HG03095 (cell line): ENCODE results near the gene CECR2.

ENCODE experiments used
- ATAC-seq: cut with Tn5 transposase; IDR thresholded peaks from one replicate; pipeline ENCODE4 v1.9.1; 2021; ENCODE audit warnings: moderate library complexity; ENCODE audit not compliant: unreplicated experiment

Gene CECR2

DNA sequence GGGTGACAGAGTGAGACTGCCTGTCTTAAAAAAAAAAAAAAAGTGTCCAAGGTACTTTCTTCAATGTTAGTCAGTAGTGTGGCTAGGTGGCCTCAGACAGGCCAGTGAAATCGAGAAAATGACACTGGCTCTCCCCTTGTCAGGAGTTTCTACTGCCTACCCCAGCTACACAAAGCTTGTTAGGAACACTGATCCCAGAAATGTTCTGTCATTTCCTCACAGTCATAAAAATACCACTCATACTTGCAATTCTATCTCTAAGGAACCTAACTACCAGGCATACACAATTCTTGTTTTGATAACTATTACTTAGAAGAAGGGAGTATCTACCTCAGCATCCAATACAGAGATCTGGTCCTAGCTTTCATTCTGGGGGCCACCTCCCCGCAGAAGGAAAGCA, 228.0 kb downstream of the CECR2 start:
- no peak for ATAC-seq

GRCh38 chr22:17598318-17598717, 229.1 kb downstream of the CECR2 start:
- no peak for ATAC-seq

DNA sequence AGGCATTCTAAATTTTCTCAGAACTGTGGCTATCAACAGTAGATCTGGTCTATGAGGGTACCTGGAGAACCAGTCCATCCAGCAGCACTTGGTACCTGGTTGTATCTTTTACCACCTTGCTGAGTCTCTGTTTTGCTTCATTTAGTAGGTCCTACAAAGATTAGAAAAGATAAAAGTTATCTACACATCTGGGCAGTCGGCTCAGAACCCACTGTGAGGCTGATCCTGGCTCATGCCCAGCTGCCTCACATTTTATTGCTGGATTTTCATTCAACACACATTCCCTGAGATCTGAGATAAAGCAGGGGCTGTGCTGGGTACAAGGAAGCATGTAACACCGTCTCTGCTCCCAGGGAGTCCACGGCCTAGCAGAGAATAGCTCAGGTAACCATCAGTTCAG, 231.8 kb downstream of the CECR2 start:
- no peak for ATAC-seq

DNA sequence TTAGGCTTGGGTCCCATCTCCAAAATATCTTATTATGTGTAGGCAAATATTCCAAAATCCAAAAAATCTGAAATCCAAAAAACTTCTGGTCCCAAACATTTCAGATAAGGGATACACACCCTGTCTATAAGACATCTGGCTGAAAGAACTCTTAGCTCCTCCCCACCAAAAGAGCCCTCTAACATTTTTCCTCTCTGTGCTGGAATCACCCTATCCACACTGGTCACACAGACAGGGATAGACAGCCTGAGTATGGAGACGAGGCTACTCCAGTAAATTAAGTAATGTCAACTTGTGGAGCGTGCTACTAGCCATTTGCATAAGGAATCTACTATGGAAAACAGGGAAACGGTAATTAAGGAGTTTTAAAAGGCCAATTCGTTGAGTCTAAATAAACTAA, 234.4 kb downstream of the CECR2 start:
- no peak for ATAC-seq

DNA sequence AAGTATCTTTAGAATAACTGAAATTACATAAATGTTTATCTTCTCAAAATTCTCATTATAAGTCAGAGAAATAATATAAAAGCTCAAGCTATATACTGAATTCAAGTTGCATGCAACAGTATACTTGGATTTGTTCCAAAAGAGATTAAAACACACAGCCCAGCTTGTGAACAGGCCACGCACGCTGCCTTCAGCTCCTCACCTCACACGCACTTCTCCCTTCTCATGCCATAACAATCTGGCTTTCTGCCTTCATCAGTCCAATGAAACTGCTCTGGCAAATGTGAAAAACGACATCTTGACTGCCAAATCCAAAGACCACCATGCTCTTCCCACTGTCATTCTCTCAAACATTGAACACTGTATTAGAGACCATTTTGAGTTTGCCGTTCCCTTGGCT, 237.2 kb downstream of the CECR2 start:
- ATAC-seq: no peak
